ENCODE results near the gene CBY1.

DNA sequence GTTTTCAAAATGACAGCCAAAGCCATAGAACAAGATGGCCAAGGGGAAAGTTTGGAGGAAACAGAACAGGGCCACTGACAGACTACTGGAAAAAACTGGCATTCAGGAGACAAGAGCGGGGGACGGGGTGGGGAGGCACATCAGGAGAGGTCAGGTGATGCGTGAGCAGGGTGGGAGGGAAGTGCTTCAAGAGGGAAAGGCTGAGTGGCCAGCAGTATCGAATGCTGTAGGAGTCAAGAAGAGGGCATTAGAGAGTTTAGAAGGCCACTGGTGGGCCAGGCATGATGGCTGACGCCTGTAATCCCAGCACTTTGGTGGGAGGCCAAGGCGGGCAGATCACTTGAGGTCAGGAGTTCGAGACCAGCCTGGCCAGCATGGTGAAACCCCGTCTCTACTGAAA lies 57.5 kb downstream of the CBY1 start:
- TF ChIP-seq POLR2AphosphoS5 (IDR thresholded peaks at IDR 0.05; ENCODE audit: low read length) (no peak), SP1 (IDR thresholded peaks at IDR 0.05; ENCODE audit: low read depth, low read length) (no peak), TCF3 (IDR thresholded peaks at IDR 0.05; ENCODE audit: borderline replicate concordance, insufficient read depth, low read depth, low read length) (no peak), PAX8 (IDR thresholded peaks at IDR 0.05) (no peak), MYC (IDR thresholded peaks at IDR 0.05; ENCODE audit: insufficient read depth, insufficient read length, insufficient replicate concordance, low read length, severe bottlenecking) (no peak), HCFC1 (IDR thresholded peaks at IDR 0.05; ENCODE audit: low read length) (no peak), CREB1 (IDR thresholded peaks at IDR 0.05; ENCODE audit: low read depth) (no peak), EP300 (IDR thresholded peaks at IDR 0.05; ENCODE audit: borderline replicate concordance in 1 of 2, control insufficient read depth in 1 of 2, low read depth in 2 of 2, low read length in 2 of 2) (no peak), RELA (IDR thresholded peaks at IDR 0.05; ENCODE audit: borderline replicate concordance, partially characterized antibody) (no peak), NFXL1 (IDR thresholded peaks at IDR 0.05; ENCODE audit: borderline replicate concordance) (no peak), USF1 (IDR thresholded peaks at IDR 0.05; ENCODE audit: borderline replicate concordance, extremely low read length, insufficient read depth, low read depth, low read length) (no peak), MAX (IDR thresholded peaks at IDR 0.05; ENCODE audit: low read depth, low read length) (no peak), RAD51 (IDR thresholded peaks at IDR 0.05) (no peak)
- TF ChIP-seq, protein P1, sequence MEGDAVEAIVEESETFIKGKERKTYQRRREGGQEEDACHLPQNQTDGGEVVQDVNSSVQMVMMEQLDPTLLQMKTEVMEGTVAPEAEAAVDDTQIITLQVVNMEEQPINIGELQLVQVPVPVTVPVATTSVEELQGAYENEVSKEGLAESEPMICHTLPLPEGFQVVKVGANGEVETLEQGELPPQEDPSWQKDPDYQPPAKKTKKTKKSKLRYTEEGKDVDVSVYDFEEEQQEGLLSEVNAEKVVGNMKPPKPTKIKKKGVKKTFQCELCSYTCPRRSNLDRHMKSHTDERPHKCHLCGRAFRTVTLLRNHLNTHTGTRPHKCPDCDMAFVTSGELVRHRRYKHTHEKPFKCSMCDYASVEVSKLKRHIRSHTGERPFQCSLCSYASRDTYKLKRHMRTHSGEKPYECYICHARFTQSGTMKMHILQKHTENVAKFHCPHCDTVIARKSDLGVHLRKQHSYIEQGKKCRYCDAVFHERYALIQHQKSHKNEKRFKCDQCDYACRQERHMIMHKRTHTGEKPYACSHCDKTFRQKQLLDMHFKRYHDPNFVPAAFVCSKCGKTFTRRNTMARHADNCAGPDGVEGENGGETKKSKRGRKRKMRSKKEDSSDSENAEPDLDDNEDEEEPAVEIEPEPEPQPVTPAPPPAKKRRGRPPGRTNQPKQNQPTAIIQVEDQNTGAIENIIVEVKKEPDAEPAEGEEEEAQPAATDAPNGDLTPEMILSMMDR (IDR thresholded peaks at IDR 0.05 in 2 of 3, conservative IDR thresholded peaks at IDR 0.05 in 1 of 3; ENCODE audit: control insufficient read depth in 2 of 3, extremely low read depth in 1 of 3, insufficient read depth in 1 of 3, low read depth in 3 of 3, low read length in 3 of 3) = no peak
